Gastrocnemius medialis (tissue), 4 donors: ENCODE data around the gene YJU2.

Source experiments
- POLR2A ChIP-seq, 2 donors: fragments of 450-650 bp; IDR thresholded peaks; one replicate each; pipeline ENCODE4 v1.6.1; 2017; ENCODE audit warnings: antibody characterized with exemption in 2 of 2, mild to moderate bottlenecking in 2 of 2, moderate library complexity in 2 of 2
- TF ChIP-seq, protein P1 (sequence below), 5 experiments: fragments of 450-650 bp in 3 of 5; fragments of 200-600 bp in 2 of 5; sonication (generic) in 2 of 5; IDR thresholded peaks in 4 of 5; conservative IDR thresholded peaks in 1 of 5; 1 replicate in 4 of 5; 2 replicates in 1 of 5; pipeline ENCODE4 v1.5.1; 2016 to 2019; ENCODE audit warnings: antibody characterized with exemption in 5 of 5, mild to moderate bottlenecking in 3 of 5, moderate library complexity in 3 of 5

DNA sequence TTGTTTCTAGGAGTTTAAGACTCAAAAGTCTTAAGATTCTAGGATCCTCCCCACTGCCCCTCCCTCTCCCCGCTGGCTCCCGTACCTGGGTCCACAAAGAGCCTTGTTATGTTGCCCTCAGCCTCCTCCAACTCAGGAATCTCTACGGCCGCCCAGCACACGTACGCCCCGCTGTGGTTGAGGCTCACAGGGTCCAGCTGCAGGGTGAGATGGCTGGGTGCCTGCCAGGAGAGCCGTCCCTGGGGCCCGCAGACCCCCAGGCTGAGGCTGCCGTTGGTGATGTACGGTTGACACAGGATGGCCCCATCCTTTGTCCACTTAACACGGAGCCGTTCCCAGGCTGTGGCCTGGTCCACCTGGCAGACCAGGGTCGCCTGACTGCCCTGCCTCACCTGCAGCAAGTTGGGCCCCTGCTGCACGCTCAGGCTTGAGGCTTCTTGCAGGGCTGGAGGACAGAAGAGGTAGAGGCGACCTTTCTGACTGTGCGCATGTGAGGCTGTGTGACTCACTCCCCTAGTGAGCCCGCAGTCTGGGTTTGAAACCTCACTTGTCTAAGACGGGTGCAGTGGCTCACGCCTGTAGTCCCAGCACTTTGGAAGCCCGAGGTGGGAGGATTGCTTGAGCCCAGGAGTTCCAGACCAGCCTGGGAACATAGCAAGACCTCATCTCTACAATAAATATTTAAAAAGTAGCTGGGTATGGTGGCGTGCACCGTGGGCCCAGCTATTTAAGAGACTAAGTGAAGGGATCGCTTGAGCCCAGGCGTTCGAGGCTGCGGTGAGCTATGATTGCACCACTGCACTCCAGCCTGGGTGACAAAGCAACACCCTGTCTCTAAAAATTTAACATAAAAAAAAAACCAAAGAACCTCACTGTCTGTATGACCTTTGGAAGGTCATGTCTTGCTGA lies 51.3 kb downstream of the YJU2 start:
- TF ChIP-seq, protein P1, sequence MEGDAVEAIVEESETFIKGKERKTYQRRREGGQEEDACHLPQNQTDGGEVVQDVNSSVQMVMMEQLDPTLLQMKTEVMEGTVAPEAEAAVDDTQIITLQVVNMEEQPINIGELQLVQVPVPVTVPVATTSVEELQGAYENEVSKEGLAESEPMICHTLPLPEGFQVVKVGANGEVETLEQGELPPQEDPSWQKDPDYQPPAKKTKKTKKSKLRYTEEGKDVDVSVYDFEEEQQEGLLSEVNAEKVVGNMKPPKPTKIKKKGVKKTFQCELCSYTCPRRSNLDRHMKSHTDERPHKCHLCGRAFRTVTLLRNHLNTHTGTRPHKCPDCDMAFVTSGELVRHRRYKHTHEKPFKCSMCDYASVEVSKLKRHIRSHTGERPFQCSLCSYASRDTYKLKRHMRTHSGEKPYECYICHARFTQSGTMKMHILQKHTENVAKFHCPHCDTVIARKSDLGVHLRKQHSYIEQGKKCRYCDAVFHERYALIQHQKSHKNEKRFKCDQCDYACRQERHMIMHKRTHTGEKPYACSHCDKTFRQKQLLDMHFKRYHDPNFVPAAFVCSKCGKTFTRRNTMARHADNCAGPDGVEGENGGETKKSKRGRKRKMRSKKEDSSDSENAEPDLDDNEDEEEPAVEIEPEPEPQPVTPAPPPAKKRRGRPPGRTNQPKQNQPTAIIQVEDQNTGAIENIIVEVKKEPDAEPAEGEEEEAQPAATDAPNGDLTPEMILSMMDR (IDR thresholded peaks at IDR 0.05 in 4 of 5, conservative IDR thresholded peaks at IDR 0.05 in 1 of 5), result no peak
- no peak for TF ChIP-seq POLR2A (IDR thresholded peaks at IDR 0.05)
